HG03025 (cell line): Measurements from ENCODE around the gene ST6GAL1.
A peak's percentile ranks its signal among the peaks of the same experiment; 100 is the strongest.
"Not testable (repeated sequence)": the region's sequence is repeated elsewhere in the genome, so short reads cannot be mapped to it uniquely, and the experiment has no call there.

Source experiments
- ATAC-seq: cut with Tn5 transposase; IDR thresholded peaks from one replicate; pipeline ENCODE4 v1.9.1; 2021; ENCODE audit warnings: mild to moderate bottlenecking, moderate library complexity; ENCODE audit not compliant: unreplicated experiment, low FRiP score

Gene ST6GAL1

DNA sequence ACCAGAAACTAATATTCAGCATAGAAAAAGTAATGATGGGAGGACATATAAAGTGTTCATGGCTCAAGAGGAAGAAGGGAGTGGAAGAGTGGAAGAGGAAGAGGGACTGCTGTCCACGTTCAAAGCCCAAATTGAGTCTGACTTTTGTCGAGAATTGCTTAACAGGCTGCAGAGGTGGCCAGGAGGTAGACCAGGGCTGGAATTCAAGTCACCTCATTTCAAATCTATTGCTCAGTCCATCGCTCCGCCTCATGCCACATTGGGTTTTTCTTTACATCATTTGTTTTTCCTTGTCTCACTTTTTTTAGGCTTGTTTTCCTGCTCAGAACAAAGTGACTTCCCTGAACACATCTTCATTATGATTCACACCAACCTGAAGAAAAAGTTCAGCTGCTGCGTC, 112.0 kb downstream of the ST6GAL1 start:
- ATAC-seq: no peak

DNA sequence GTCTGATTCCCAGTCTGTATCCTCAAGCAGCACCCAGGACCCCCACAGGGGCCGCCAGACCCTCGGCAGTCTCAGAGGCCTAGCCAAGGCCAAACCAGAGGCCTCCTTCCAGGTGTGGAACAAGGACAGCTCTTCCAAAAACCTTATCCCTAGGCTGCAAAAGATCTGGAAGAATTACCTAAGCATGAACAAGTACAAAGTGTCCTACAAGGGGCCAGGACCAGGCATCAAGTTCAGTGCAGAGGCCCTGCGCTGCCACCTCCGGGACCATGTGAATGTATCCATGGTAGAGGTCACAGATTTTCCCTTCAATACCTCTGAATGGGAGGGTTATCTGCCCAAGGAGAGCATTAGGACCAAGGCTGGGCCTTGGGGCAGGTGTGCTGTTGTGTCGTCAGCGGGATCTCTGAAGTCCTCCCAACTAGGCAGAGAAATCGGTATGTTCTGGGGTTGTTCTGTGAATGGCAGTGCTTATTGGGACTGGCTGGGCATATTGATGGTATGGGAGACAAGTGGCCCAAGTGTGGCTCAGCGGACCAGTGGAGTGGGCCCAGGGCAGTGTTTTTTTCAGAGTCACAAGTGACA, 112.6 kb downstream of the ST6GAL1 start:
- ATAC-seq: no peak

DNA sequence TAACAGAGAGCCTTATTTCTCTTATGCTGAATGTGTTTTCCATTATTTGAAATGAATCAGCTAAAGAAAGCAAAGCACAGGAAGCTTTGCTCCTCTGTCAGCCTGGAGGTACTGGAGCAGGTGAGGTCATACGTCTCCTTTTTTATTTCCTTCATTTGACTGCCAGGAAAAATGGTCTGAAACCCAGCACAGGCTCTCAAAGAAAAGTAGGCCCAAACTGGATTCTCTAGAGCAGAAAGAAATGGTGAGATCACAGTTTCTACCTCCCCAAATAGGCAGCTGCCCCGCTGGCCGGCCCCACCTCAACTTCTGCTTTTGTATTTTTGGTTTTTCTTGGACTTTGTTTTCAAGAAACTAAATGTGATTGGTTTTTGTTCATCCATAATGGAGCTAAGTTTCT, 113.9 kb downstream of the ST6GAL1 start:
- peak; percentile 61 for ATAC-seq

DNA sequence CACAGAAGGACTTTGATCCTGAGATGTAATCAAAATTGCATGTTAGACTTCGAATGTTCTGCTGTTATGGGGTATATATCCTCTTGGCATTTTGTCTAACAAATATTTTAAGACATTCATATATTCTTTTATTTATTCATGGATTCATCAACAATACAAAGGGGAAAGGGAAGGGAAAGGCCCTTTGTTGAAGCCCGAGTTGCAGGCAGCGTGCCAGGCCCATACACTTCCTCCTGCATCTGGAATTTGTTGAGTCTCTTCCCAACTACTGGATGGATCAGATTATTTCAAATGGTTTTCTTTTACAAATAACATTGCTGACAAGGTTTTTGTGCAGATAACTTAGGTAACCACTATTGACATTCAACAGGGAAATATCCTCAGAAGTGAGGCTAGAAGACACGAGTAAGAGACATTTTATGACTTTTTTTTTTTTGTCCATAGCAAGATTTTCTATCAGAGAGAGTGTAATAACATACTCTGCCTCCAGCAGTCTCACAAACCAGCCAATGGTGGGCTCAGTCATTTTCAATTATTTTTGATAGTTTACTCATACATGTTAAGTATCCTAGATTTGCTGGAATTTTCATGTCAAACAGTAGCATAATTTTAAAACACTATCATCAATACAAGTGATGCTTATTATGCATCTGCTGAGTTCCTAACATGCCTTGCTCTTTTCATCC, 114.7 kb downstream of the ST6GAL1 start:
- ATAC-seq: no peak

DNA sequence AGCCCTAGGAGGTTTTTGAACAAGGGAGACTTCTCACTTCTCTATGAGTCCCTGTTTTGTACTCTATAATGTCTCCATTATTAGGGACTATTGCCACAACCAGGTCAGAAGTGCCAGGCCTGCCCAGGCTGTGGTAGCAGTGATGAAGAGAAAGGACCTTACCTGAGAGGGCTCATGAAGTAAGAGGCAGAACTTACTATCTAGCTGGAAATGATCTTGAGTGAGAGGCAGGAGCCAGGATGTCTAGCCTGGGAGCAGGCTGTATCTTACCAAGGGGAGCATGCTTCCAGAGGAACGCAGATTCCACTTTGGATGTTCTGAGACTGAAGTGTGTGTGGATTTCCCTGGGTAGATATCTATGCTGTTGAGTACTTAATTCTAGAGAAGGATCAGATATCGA, 115.7 kb downstream of the ST6GAL1 start:
- ATAC-seq: no peak

DNA sequence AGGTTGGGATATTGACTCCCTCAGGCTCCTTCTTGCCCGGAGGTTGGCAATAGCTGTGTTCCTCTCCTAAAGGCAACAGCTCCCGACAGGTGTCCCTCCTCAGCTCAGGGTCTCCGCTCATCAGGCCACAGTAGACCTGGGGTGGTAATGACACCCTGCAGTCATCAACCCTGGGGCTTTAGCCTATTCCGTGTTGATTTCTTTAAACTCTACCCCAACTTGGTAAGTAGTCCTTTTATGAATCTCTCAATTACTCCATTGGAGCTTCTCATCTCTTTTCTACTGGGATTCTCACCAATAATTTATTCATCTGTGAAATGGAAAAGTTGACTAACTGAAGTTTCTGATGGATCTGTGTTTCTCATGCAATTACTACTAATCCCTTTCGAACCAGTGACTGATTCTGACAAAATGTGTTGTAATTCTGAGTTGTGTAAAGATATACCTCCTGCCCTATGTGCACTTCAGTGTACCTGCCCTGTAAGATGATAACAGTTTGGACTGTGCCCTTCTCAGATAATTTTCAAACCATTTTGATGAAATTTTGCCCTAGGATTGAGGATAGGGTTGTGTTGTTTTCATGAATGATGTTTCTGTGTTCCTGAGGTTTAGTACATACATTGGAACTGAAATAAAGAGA, 119.3 kb downstream of the ST6GAL1 start:
- ATAC-seq: no peak

DNA sequence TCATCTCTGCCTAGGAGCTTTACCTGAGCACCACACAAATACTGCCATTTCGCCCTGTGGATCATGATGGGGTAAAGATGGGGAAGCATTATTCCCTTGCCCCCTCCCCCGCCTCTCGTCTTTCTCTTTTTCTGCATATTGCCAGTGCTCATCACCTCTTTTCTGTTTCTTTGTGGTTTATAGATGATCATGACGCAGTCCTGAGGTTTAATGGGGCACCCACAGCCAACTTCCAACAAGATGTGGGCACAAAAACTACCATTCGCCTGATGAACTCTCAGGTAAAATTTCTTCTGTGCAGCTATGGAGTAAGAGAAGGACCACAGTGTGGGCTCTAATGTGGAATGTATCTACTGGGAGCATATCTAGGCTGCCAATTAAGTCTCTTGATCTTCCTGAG, 120.7 kb downstream of the ST6GAL1 start:
- ATAC-seq: no peak

DNA sequence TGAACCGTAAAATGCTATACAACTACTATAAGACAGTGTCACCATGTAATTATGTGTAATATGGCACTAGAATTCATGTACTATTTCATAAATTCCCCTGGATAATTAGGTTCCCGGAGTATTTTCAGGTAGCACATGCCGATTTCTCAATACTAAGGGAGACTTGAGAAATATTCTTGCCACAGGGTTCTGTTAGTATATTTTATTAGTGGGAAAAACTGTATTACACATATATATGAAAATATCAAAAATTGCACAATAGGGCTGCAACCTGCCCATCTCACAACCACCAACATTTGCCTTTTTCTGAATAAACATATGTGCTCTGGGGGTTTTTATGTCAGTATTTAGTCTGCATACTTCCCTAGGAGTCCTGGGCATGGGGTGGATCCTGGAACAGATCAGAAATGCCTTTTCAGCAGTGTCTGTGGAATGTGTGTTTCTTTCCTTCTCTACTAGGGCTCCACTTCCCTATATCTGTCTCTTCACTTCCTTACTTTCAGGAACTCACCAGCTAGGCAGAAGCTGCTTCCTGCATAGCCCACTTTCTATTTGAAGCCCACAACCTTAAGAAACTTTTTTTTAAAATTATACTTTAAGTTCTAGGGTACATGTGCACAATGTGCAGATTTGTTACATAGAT, 121.5 kb downstream of the ST6GAL1 start:
- ATAC-seq: no peak

DNA sequence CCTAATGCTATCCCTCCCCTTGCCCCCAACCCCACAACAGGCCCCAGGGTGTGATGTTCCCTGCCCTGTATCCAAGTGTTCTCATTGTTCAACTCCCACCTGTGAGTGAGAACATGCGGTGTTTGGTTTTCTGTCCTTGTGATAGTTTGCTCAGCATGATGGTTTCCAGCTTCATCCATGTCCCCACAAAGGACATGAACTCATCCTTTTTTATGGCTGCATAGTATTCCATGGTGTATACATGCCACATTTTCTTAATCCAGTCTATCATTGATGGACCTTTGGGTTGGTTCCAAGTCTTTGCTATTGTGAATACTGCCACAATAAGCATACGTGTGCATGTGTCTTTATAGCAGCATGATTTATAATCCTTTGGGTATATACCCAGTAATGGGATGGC, 122.1 kb downstream of the ST6GAL1 start:
- not testable (repeated sequence) for ATAC-seq

DNA sequence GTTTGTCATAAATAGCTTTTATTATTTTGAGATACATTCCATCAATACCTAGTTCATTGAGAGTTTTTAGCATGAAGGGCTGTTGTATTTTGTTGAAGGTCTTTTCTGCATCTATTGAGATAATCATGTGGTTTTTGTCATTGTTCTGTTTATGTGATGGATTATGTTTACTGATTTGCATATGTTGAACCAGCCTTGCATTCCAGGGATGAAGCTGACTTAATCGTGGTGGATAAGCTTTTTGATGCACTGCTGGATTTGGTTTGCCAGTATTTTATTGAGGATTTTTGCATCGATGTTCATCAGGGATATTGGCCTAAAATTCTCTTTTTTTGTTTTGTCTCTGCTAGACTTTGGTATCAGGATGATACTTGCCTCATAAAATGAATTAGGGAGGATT, 124.1 kb downstream of the ST6GAL1 start:
- not testable (repeated sequence) for ATAC-seq

DNA sequence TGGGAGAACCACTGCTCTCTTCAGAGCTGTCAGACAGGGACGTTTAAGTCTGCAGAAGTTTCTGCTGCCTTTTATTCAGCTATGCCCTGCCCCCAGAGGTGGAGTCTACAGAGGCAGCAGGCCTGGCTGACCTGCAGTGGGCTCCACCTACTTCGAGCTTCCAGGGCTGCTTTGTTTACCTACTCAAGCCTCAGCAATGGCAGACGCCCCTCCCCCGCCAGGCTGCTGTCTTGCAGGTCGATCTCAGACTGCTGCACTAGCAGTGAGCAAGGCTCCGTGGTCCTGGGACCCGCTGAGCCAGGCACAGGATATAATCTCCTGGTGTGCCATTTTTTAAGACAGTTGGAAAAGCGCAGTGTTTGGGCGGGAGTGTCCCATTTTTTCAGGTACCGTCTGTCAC, 127.5 kb downstream of the ST6GAL1 start:
- ATAC-seq: not testable (repeated sequence)

DNA sequence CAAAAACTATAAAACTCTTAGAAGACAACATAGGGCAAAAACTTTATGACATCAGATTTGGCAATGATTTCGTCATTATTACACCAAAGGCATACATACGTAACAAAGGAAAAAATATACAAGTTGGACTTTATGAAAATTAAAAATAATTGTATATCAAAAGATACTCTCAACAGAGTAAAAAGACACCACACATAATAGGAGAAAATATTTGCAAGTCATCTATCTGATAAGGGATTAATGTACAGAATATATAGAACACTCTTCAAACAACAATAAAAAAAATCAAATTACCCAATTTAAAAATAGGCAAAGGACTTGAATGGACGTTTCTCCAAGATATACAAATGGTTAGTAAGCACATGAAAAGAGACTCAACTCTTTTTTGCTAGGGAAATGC, 131.4 kb downstream of the ST6GAL1 start:
- no peak for ATAC-seq

DNA sequence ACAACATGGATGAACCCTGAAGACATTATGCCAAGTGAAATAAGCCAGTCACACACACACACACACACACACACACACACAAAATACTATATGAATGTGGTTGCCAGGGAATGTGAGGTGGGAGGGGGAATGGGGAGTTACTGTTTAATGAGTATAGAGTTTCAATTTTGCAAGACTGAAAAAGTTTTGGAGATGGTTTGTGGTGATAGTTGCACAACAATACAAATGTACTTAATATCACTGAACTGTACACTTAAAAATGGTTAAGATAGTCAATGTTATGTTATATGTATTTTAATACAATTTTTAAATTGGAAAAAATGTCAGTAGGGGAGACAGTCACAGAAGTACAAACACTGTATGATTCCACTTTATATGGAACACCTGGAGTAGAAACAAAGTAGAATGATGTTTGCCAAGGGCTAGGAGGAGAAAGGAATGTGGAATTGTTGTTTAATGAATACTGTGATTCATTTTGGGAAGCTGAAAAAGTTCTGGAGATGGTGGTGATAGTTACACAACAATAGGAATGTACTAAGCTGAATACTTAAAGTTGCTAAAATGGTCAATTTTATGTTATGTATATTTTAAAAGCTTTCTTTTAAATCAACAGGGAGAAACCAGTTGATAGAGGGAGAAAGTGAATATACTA, 132.3 kb downstream of the ST6GAL1 start:
- no peak for ATAC-seq

DNA sequence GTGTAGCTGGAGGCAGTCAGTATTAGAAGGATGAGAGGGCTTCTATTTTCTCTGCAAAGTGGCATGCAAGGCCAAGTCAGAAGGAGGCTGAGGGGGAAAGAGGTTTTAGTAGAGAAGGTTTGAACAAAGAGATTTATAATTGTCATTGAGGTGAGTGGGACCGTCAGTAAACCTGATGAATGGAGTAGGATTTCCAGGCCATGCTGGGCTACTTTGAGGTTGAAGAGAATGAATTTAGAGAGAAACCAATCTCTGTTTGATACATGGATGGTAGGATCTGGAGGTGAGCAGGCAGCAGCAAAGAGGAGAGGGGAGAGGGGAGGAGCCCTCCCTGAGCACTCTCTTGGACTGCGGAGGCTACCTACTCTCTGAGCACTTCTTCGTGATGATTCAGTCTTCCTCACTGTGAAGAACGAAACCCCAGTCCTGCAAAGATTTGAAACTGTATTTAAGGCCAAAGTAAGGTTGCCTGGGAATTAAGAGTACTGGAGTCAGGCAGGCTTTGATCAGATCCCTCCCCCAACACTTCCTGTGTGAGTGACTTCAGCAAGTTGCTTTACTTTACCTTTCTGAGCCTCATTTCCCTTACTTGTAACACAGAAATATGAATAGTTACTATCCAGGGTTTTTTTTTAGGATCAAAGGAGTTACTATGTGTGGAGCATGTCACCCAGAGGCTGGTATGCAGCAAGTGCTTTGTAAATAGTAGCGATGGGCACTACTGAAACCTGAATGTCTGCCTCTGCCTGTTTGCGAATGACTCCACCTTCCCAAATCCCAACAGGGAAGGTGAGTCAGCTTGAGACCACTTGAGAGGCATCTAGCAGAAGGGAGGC, 133.2 kb downstream of the ST6GAL1 start:
- no peak for ATAC-seq

DNA sequence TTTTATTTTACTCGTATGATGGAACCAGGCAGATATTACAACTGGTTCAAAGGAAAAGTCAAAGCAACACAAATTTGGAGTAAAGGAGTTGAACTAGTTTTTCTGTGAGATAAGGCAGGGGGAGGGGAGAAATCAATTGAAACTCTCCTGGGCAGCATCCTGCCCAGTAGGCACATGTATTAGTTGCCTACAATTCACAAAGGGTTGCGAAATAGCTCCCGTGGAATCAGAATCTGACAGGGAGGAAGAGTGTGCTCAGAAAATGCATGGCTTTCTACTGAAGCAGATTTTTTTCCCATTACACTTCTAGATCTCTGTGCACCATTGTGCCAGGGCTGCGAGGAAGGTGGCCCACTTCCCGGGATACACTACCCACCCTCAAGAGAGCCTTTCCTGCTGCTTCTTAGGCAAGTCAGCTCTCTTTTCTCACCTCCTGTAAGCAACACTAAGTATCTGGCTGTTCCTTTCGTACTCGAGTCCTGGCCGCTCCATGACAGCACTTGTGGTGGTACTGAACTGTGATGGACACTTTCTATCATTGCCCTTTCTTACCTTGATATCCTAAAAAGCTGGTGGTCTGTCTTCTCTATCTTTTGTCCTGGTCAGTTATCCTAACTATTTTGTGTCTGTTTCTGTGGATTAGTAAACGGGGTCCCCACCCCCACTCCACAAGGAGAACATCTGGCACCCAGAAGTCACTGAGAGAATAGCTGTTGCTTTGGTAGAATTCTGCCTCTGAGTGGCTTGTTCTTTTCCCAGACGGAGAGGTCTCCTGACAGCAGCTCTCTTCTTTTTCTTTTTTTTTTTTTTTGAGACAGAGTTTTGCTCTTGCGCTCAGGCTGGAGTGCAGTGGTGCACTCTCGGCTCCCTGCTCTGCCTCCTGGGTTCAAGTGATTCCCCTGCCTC, 134.1 kb downstream of the ST6GAL1 start:
- ATAC-seq: peak; percentile 1

DNA sequence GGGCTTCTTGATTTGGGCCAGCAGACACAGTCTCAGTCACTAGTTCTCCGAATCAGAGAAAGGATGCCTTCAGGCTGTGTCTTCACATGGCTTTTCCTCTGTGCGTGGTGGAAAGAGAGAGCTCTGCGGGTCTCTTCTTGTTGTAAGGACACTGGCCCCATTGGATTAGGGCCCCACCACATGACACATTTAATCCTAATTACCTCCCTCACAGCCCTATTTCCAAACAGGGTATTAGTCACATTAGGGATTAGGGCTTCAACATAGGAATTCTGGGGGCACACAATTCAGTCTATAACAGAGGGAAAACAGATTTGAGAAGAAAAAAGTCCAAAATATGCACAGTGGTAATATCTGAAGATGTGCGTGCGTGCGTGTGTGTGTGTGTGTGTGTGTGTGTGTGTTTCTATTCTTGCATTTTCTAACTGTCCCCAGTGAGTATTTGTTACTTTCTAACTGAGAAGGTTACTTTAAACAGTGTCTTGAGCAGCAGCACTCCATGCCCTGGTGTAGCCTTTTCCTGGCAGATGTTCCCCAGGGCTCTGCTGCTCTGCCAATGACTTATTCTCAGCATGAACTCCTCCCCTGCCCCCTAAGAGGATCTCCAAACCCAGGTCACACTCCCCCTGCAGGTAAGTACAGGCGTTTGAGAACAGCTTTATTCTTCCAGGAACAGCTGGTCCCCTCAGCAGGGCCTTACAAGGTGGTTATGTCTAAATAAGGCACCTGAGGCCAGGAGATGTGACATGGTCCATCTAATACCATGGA, 136.1 kb downstream of the ST6GAL1 start:
- ATAC-seq: no peak

DNA sequence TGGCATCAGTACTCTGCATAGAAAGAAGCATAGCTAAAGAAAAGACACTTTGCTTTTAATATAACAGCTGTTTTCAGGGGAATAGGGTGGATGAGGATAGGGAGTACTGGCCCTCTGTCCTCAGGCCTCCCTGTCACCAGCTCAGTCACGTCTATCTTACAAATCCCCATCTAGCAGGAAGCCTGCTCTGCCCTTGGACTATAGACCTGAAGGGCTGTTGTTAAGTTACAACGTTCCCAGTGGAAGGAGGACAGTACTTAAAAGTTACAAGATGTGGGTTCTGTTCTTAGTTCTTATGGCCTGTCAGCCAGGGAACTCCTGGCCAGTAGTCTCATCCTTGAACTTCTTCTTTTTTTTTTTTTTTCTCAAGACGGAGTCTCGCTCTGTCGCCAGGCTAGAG, 138.5 kb downstream of the ST6GAL1 start:
- no peak for ATAC-seq

DNA sequence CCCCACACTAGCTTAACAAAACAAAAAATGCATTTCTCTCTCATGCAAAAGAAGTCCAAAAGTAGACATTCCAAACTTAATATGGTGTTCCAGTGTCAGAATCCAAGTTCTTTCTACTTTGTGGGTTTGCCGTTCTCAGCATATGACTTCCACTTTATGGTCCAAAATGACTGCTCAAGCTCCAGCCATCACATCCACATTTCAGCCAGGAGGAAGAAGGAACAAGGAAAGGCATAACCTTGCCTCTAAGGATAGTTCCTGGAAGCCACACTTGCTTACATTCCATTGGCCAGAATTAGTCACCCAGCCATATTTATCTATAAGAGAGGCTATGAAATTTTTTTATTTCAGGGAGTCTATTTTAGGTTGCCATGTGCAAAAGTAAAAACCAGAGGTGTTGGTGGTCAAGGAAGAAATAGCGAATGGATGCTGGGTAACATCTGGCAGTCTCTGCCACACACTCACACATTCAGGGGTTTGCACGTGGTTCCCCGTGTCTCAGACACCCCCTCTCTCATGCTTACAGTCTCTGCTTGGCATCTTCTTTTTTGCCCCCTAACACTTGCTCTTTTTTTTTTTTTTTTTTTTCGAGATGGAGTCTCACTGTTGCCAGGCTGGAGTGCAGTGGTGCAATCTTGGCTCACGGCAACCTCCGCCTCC, 139.7 kb downstream of the ST6GAL1 start:
- ATAC-seq: no peak
